Measurements from ENCODE around the gene ZNF777.

Gene ZNF777

DNA sequence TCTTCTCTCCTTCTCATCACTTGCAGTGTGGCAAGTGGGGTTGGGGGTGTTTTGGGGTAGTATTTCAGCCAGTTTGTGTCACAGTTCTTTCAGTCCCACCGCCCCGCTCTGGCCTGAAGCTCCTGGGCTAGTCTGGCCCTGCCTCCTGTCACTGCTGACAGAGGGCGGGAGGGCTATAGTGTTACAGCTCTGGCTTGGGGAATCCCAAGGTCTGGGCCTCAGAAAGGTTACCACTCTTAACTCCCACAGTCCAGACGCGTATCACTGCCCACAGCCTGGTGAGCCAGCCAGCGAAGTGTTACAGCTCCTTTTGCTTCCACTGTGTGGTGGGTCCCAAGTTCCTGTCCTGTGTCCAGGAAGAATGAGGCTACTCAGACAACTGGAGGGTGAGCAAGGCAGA is 56.0 kb downstream of the ZNF777 start:
- peaks cover 8% of the 10 kb centered on the region; the same call in 1 of the 2 replicates for H3K27me3 ChIP-seq (ENCODE audit: control insufficient read depth, low read length)
- H3K9me2 ChIP-seq (replicated peaks; ENCODE audit: control insufficient read depth, low read length) = no peaks in the 10 kb centered on the region
- H4K20me1 ChIP-seq (ENCODE audit: control insufficient read depth, insufficient read depth, low read depth, low read length) = no peaks in the 10 kb centered on the region
- H3K27ac ChIP-seq (ENCODE audit: low read depth, low read length) = no peak overlapping the region
- H3K79me2 ChIP-seq (ENCODE audit: control insufficient read depth, low read length) = no peaks in the 10 kb centered on the region
- H3K4me2 ChIP-seq (ENCODE audit: low read length) = no peak overlapping the region
- H3K4me3 ChIP-seq (ENCODE audit: low read length) = no peak overlapping the region
- TF ChIP-seq EZH2phosphoT487 (IDR thresholded peaks at IDR 0.05; ENCODE audit: borderline replicate concordance, low read length) (no peak), CTCF (IDR thresholded peaks at IDR 0.05; ENCODE audit: low read depth, low read length, poor library complexity, severe bottlenecking) (no peak)
- H3K4me1 ChIP-seq (ENCODE audit: control insufficient read depth, low read length) = no peaks in the 10 kb centered on the region
- no peaks in the 10 kb centered on the region for H3K36me3 ChIP-seq (ENCODE audit: control insufficient read depth, low read length)
- H3F3A ChIP-seq (ENCODE audit: control insufficient read depth, insufficient read depth) = no peaks in the 10 kb centered on the region
- H3K9me3 ChIP-seq (ENCODE audit: control insufficient read depth, insufficient read depth, low read length) = no peaks in the 10 kb centered on the region

DNA sequence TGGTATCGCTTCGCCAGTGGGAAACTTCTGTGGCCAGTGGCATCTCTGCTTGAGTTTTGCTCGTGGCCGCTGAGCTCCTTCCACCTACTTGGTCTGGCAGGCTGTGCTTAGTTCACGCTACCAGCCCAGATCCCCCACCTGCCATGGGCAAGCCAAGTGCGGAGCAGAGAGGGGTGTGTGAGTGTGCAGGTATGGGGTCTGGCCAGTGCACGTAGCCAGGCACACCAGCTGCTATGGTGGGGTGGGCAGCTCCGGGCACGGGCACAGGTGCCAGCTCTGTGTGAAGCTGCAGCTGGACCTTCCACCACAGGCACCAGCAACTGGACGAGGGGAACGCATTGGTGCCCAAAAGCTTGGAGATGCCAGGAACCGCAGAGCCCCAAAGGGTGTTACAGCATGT is 56.5 kb downstream of the ZNF777 start:
- Histone ChIP-seq H3K4me2 (ENCODE audit: low read length) (no peak overlapping the region), H3K79me2 (ENCODE audit: control insufficient read depth, low read length) (no peaks in the 10 kb centered on the region), H3K27me3 (ENCODE audit: control insufficient read depth, low read length) (peaks cover 8% of the 10 kb centered on the region; the same call in 1 of the 2 replicates), H3K4me3 (ENCODE audit: low read length) (no peak overlapping the region), H4K20me1 (ENCODE audit: control insufficient read depth, insufficient read depth, low read depth, low read length) (no peaks in the 10 kb centered on the region), H3K27ac (ENCODE audit: low read depth, low read length) (no peak overlapping the region), H3K9me3 (ENCODE audit: control insufficient read depth, insufficient read depth, low read length) (no peaks in the 10 kb centered on the region), H3K4me1 (ENCODE audit: control insufficient read depth, low read length) (no peaks in the 10 kb centered on the region), H3K36me3 (ENCODE audit: control insufficient read depth, low read length) (no peaks in the 10 kb centered on the region), H3F3A (ENCODE audit: control insufficient read depth, insufficient read depth) (no peaks in the 10 kb centered on the region), H3K9me2 (replicated peaks; ENCODE audit: control insufficient read depth, low read length) (no peaks in the 10 kb centered on the region)
- TF ChIP-seq EZH2phosphoT487 (IDR thresholded peaks at IDR 0.05; ENCODE audit: borderline replicate concordance, low read length) (no peak), CTCF (IDR thresholded peaks at IDR 0.05; ENCODE audit: low read depth, low read length, poor library complexity, severe bottlenecking) (no peak)

GRCh38 chr7:149398195-149398820 is 62.6 kb downstream of the ZNF777 start:
- no peaks in the 10 kb centered on the region for H3K79me2 ChIP-seq (ENCODE audit: control insufficient read depth, low read length)
- H3K27ac ChIP-seq (ENCODE audit: low read depth, low read length) = no peak overlapping the region
- TF ChIP-seq EZH2phosphoT487 (IDR thresholded peaks at IDR 0.05; ENCODE audit: borderline replicate concordance, low read length) = no peak
- no peak for TF ChIP-seq CTCF (IDR thresholded peaks at IDR 0.05; ENCODE audit: low read depth, low read length, poor library complexity, severe bottlenecking)
- H3K9me2 ChIP-seq (replicated peaks; ENCODE audit: control insufficient read depth, low read length) = no peaks in the 10 kb centered on the region
- H3F3A ChIP-seq (ENCODE audit: control insufficient read depth, insufficient read depth) = no peaks in the 10 kb centered on the region
- no peak overlapping the region for H3K4me2 ChIP-seq (ENCODE audit: low read length)
- H3K4me1 ChIP-seq (ENCODE audit: control insufficient read depth, low read length) = no peaks in the 10 kb centered on the region
- H3K9me3 ChIP-seq (ENCODE audit: control insufficient read depth, insufficient read depth, low read length) = no peaks in the 10 kb centered on the region
- H4K20me1 ChIP-seq (ENCODE audit: control insufficient read depth, insufficient read depth, low read depth, low read length) = no peaks in the 10 kb centered on the region
- no peaks in the 10 kb centered on the region for H3K36me3 ChIP-seq (ENCODE audit: control insufficient read depth, low read length)
- H3K27me3 ChIP-seq (ENCODE audit: control insufficient read depth, low read length) = peaks cover 29% of the 10 kb centered on the region
- no peak overlapping the region for H3K4me3 ChIP-seq (ENCODE audit: low read length)

Measured in DOHH2 (cell line).